HepG2 (cell line): Measurements from ENCODE around the gene KIF7. TPM values are rescaled to one million over a fixed set of nuclear protein-coding genes. Genes with fewer than 3 reads are reported as not detected.

Experiments used
- ATAC-seq: fragments of 200-7000 bp; cut with Tn5 transposase; 3 replicates; pipeline ENCODE4 v1.9.1; 2020; ENCODE audit warnings: mild to moderate bottlenecking, moderate library complexity
- BruUV-seq: library from RNA; stranded (reverse); fragments of 400-500 nt; replicated peaks from 2 replicates; lab custom pipeline; 2021; lab: Mats Ljungman, UMichigan
- CTCF ChIA-PET: fragments of 300-600 bp; formaldehyde crosslinking; extraction: SDS; loops from one replicate; lab custom pipeline; 2021; ENCODE audit warnings: low total read pairs, inconsistent platforms, low intra/inter-chr PET ratio; lab: Yijun Ruan, JAX
- POLR2A ChIA-PET: fragments of 350-600 bp; sonication (Branson Sonifier 250); formaldehyde crosslinking; loops from one replicate; lab custom pipeline; 2020; ENCODE audit warnings: antibody characterized with exemption, inconsistent platforms; lab: Yijun Ruan, JAX
- DNase-seq: peaks from one replicate; pipeline ENCODE4 v3.0.0-alpha.2; 2015; ENCODE audit warnings: low spot score
- FAIRE-seq: peaks from 3 replicates; lab custom pipeline; 2011; peaks lifted over from hg19 to GRCh38; lab: Jason Lieb, UNC
- H2AFZ ChIP-seq: one replicate; pipeline ENCODE4 v1.6.1; 2011; ENCODE audit warnings: low read length, inconsistent platforms
- H3K27ac ChIP-seq: fragments of 300-600 bp; 3 replicates; pipeline ENCODE4 v1.8.0; 2011; ENCODE audit warnings: mixed run types, mild to moderate bottlenecking, mixed read lengths, low read length, inconsistent platforms; ENCODE audit not compliant: insufficient read depth; ENCODE audit errors: extremely low read length
- H3K27me3 ChIP-seq, 2 experiments: fragments of 200-600 bp in 1 of 2; 2 replicates in 1 of 2; 3 replicates in 1 of 2; pipeline versions ENCODE4 v1.6.0 to v1.8.0; 2011; ENCODE audit warnings: low read length in 2 of 2, mild to moderate bottlenecking in 2 of 2, moderate library complexity in 2 of 2, inconsistent platforms in 1 of 2; ENCODE audit not compliant: insufficient read depth in 2 of 2, control insufficient read depth in 1 of 2
- H3K36me3 ChIP-seq, 2 experiments: fragments of 200-600 bp in 1 of 2; replicated peaks in 1 of 2; 2 replicates in 1 of 2; 3 replicates in 1 of 2; pipeline versions ENCODE4 v1.5.1 to v1.8.0; 2011; ENCODE audit warnings: low read length in 2 of 2, inconsistent platforms in 1 of 2; ENCODE audit not compliant: insufficient read depth in 2 of 2, control insufficient read depth in 1 of 2
- H3K4me1 ChIP-seq: 2 replicates; pipeline ENCODE4 v1.5.1; 2012; ENCODE audit warnings: low read length, inconsistent platforms; ENCODE audit not compliant: insufficient read depth
- H3K4me2 ChIP-seq: 2 replicates; pipeline ENCODE4 v1.6.0; 2011; ENCODE audit warnings: low read depth, low read length, inconsistent platforms
- H3K4me3 ChIP-seq, 3 experiments: fragments of 200-600 bp in 1 of 3; sonication (generic), shearing (Covaris generic) in 1 of 3; replicated peaks in 1 of 3; 2 replicates each; pipeline ENCODE4 v1.5.1; 2011 to 2016; ENCODE audit warnings: low read length in 3 of 3, inconsistent platforms in 2 of 3, low read depth in 2 of 3, mild to moderate bottlenecking in 2 of 3, control low read depth in 1 of 3, mixed read lengths in 1 of 3; ENCODE audit not compliant: insufficient read depth in 1 of 3
- H3K79me2 ChIP-seq: one replicate; pipeline ENCODE4 v1.6.1; 2011; ENCODE audit warnings: low read length, inconsistent platforms; ENCODE audit not compliant: insufficient read depth
- H3K9ac ChIP-seq: 2 replicates; pipeline ENCODE4 v1.6.0; 2011; ENCODE audit warnings: mild to moderate bottlenecking, low read depth, low read length, inconsistent platforms; ENCODE audit not compliant: insufficient read depth
- H3K9me3 ChIP-seq: 2 replicates; pipeline ENCODE4 v1.5.1; 2012; ENCODE audit warnings: mild to moderate bottlenecking, low read length
- H4K20me1 ChIP-seq: 2 replicates; pipeline ENCODE4 v1.6.0; 2011; ENCODE audit warnings: inconsistent platforms, mild to moderate bottlenecking, low read length, moderate library complexity; ENCODE audit not compliant: insufficient read depth
- AGO2 ChIP-seq: fragments of 200-400 bp; formaldehyde crosslinking; optimal IDR thresholded peaks from 2 replicates; pipeline ENCODE3; 2017; ENCODE audit warnings: mild to moderate bottlenecking, low read depth, low read length, moderate library complexity
- KDM5B ChIP-seq: sonication (generic); formaldehyde crosslinking; IDR thresholded peaks from 2 replicates; pipeline ENCODE4 v1.4.0; 2020; ENCODE audit warnings: missing genetic modification reagents, mild to moderate bottlenecking, borderline replicate concordance
- WGBS: methylation state at CpG from one replicate; pipeline ENCODE4 v1.1.6; 2017; ENCODE audit warnings: low lambda C conversion rate; 5-methylcytosine and 5-hydroxymethylcytosine counted together
- in situ Hi-C: cut with HindIII; loops from 2 replicates; pipeline ENCODE4 v1.10.0; 2017; ENCODE audit warnings: low pct_unique_long_range_greater_than_20kb; ENCODE audit not compliant: extremely low pct_ligation_motif_present
- intact Hi-C: fragments of 100-400 bp; cut with micrococcal nuclease; formaldehyde crosslinking; loops from one replicate; pipeline ENCODE4 v1.10.0; 2022; ENCODE audit not compliant: unreplicated experiment
- polyA plus RNA-seq, 8 experiments: library from polyadenylated mRNA; depleted of rRNA in 3 of 8; stranded (reverse) in 7 of 8; unstranded in 1 of 8; fragments of >200 nt; fragmentation: Illumina TruSeq in 4 of 8; extraction: Trizol in 4 of 8; gene quantifications; 2 replicates each; pipeline versions ENCODE4 v1.2.1 to v1.2.3, GENCODE V29; 2011 to 2016; ENCODE audit warnings: low read depth in 4 of 8, missing spikeins in 1 of 8, mixed read lengths in 1 of 8; ENCODE audit not compliant: insufficient read depth in 1 of 8
- total RNA-seq, 5 experiments: library from RNA; depleted of rRNA; stranded (reverse); fragments of >200 nt; fragmentation: Illumina TruSeq; extraction: Trizol; gene quantifications; 2 replicates each; pipeline ENCODE4 v1.2.3, GENCODE V29; 2016; ENCODE audit warnings: low read depth in 1 of 5
- TF ChIP-seq, protein P1 (sequence below): sonication (generic); formaldehyde crosslinking; IDR thresholded peaks from 2 replicates; pipeline ENCODE4 v1.5.0; 2020; ENCODE audit warnings: mild to moderate bottlenecking, missing genetic modification reagents, borderline replicate concordance

The KIF7 gene
- total and polyA plus RNA-seq, 2 of the 13 experiments (the other 11 are each of a cell fraction or from before 2014, with no cell fraction given): 1.5 to 6.2 TPM

GRCh38 chr15:89646416-89647141, 8.7 kb downstream of the KIF7 start:
- ChIA-PET CTCF (interaction anchor here (2.1 kb wide), 1 partner anchor 28 kb away, joined by 28 read pairs; no protein-coding TSS in a partner anchor), POLR2A (interaction anchor here (1.0 kb wide), 1 partner anchor 34 kb away, joined by 3 read pairs; no protein-coding TSS in a partner anchor)
- ATAC-seq: peak; percentile 9; the same call in 2 of the 3 replicates
- H3K9me3 ChIP-seq: no peaks in the 10 kb centered on the region
- no peaks in the 10 kb centered on the region for H3K79me2 ChIP-seq
- in situ Hi-C loops: no loop called here
- no peak overlapping the region for H3K4me3 ChIP-seq
- no TSS peak for BruUV-seq
- H3K27ac ChIP-seq: no peak overlapping the region
- H3K9ac ChIP-seq: no peak overlapping the region
- no peaks in the 10 kb centered on the region; a peak in 1 of 5 replicates for H3K36me3 ChIP-seq
- no peak overlapping the region for H2AFZ ChIP-seq
- DNase-seq: no peak
- H3K4me1 ChIP-seq: peaks cover 6% of the 10 kb centered on the region; the same call in 1 of the 2 replicates
- H4K20me1 ChIP-seq: no peaks in the 10 kb centered on the region
- H3K27me3 ChIP-seq: no peaks in the 10 kb centered on the region
- TF ChIP-seq AGO2: peak; percentile 6
- TF ChIP-seq KDM5B (CRISPR knock-in tag): no peak
- TF ChIP-seq, protein P1, sequence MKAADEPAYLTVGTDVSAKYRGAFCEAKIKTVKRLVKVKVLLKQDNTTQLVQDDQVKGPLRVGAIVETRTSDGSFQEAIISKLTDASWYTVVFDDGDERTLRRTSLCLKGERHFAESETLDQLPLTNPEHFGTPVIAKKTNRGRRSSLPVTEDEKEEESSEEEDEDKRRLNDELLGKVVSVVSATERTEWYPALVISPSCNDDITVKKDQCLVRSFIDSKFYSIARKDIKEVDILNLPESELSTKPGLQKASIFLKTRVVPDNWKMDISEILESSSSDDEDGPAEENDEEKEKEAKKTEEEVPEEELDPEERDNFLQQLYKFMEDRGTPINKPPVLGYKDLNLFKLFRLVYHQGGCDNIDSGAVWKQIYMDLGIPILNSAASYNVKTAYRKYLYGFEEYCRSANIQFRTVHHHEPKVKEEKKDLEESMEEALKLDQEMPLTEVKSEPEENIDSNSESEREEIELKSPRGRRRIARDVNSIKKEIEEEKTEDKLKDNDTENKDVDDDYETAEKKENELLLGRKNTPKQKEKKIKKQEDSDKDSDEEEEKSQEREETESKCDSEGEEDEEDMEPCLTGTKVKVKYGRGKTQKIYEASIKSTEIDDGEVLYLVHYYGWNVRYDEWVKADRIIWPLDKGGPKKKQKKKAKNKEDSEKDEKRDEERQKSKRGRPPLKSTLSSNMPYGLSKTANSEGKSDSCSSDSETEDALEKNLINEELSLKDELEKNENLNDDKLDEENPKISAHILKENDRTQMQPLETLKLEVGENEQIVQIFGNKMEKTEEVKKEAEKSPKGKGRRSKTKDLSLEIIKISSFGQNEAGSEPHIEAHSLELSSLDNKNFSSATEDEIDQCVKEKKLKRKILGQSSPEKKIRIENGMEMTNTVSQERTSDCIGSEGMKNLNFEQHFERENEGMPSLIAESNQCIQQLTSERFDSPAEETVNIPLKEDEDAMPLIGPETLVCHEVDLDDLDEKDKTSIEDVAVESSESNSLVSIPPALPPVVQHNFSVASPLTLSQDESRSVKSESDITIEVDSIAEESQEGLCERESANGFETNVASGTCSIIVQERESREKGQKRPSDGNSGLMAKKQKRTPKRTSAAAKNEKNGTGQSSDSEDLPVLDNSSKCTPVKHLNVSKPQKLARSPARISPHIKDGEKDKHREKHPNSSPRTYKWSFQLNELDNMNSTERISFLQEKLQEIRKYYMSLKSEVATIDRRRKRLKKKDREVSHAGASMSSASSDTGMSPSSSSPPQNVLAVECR (CRISPR knock-in tag): no peak
- FAIRE-seq: no peak
- H3K4me2 ChIP-seq: no peak overlapping the region
- 73% methylated on average over 14 of the region's 22 CpGs for WGBS
- intact Hi-C loops: loop anchor here (1.0 kb wide), 1 partner anchor 28 kb away; no protein-coding TSS in a partner anchor
